ENCODE data around the gene E2F3. TPM values are rescaled to one million over a fixed set of nuclear protein-coding genes. Genes with fewer than 3 reads are reported as not detected.

Gene E2F3
- total RNA-seq, 1 experiment from 2014 or later: 35.7 TPM

GRCh38 chr6:20408851-20409250 lies 7.2 kb downstream of the E2F3 start:
- Histone ChIP-seq H3K79me2 (ENCODE audit: insufficient read depth, low read length) (peaks cover 83% of the 10 kb centered on the region), H2BK12ac (ENCODE audit: insufficient read length, low read depth, low read length) (no peak overlapping the region), H3K4me1 (ENCODE audit: insufficient read depth, low read length) (peaks cover 3% of the 10 kb centered on the region; the same call in 1 of the 2 replicates), H2BK15ac (ENCODE audit: low read depth, low read length) (no peak overlapping the region), H2BK5ac (ENCODE audit: insufficient read length, low read length) (no peak overlapping the region), H3K4me2 (ENCODE audit: insufficient read depth, insufficient read length, low read length) (peak overlapping the region; percentile 4), H3K56ac (ENCODE audit: insufficient read length, low read depth, low read length) (no peak overlapping the region), H3K23me2 (ENCODE audit: insufficient read length, low read depth, low read length, poor library complexity, severe bottlenecking) (peaks cover 6% of the 10 kb centered on the region), H3K79me1 (ENCODE audit: insufficient read depth, low read depth, low read length, poor library complexity, severe bottlenecking) (peaks cover 12% of the 10 kb centered on the region), H3K9me3 (ENCODE audit: control insufficient read depth, low read depth, low read length) (no peaks in the 10 kb centered on the region), H4K20me1 (ENCODE audit: control insufficient read depth, insufficient read depth, insufficient read length) (no peaks in the 10 kb centered on the region), H3K14ac (ENCODE audit: insufficient read depth, low read length) (no peak overlapping the region), H3K4ac (ENCODE audit: low read depth, low read length) (no peak overlapping the region), H3T11ph (ENCODE audit: low read length) (no peak overlapping the region), H3K27me3 (ENCODE audit: insufficient read depth, low read length) (no peaks in the 10 kb centered on the region), H3K9ac (ENCODE audit: extremely low read depth, insufficient read length, low read length) (no peak overlapping the region), H3K27ac (ENCODE audit: insufficient read length, low read depth, low read length) (no peak overlapping the region), H2AK5ac (ENCODE audit: insufficient read length, low read length) (no peak overlapping the region), H3K18ac (ENCODE audit: insufficient read length, low read depth, low read length) (no peak overlapping the region), H2AFZ (ENCODE audit: low read length) (no peak overlapping the region), H4K5ac (ENCODE audit: insufficient read length, low read depth, low read length) (no peak overlapping the region), H4K8ac (replicated peaks; ENCODE audit: insufficient read length, low read depth, low read length) (no peak overlapping the region), H2BK20ac (ENCODE audit: low read depth, low read length, poor library complexity, severe bottlenecking) (no peak overlapping the region), H4K91ac (ENCODE audit: insufficient read length, low read depth, low read length) (no peak overlapping the region), H2BK120ac (ENCODE audit: low read depth, low read length, poor library complexity, severe bottlenecking) (no peak overlapping the region), H3K23ac (ENCODE audit: insufficient read length, low read depth, low read length) (no peak overlapping the region)
- Mint-ChIP-seq H3K4me1 (peaks cover 39 to 40% of the 10 kb centered on the region in 2 experiments), H3K4me3 (no peak overlapping the region), H3K9me3 (no peaks in the 10 kb centered on the region), H3K27me3 (ENCODE audit: low read depth) (no peaks in the 10 kb centered on the region; the same call in 1 of the 2 replicates), H3K27ac (no peak overlapping the region), H3K36me3 (ENCODE audit: insufficient read depth in 1 of 3, low read depth in 3 of 3) (peaks cover 24 to 36% (median 25%) of the 10 kb centered on the region in 3 experiments)
- no peak for TF ChIP-seq CTCF (conservative IDR thresholded peaks at IDR 0.05)
- WGBS (ENCODE audit: extremely low coverage, insufficient read length, low lambda C conversion rate): no CpG with 5 or more reads among the region's 4 CpGs
- DNase-seq: no peak

All from H9 (cell line).